Inflammatory macrophage (primary cell): ENCODE results near the gene RNF144A.

Source experiments
- DNase-seq, 2 donors: peaks; one replicate each; pipeline ENCODE4 v3.0.0-alpha.2; 2020 to 2022

Gene RNF144A

GRCh38 chr2:7025082-7025481 is 107.9 kb downstream of the RNF144A start:
- no peak for DNase-seq

GRCh38 chr2:7026742-7027141 is 109.5 kb downstream of the RNF144A start:
- no peak for DNase-seq

- DNase-seq: no peak
Measured at GRCh38 chr2:7027411-7027810, 110.2 kb downstream of the RNF144A start.

DNA sequence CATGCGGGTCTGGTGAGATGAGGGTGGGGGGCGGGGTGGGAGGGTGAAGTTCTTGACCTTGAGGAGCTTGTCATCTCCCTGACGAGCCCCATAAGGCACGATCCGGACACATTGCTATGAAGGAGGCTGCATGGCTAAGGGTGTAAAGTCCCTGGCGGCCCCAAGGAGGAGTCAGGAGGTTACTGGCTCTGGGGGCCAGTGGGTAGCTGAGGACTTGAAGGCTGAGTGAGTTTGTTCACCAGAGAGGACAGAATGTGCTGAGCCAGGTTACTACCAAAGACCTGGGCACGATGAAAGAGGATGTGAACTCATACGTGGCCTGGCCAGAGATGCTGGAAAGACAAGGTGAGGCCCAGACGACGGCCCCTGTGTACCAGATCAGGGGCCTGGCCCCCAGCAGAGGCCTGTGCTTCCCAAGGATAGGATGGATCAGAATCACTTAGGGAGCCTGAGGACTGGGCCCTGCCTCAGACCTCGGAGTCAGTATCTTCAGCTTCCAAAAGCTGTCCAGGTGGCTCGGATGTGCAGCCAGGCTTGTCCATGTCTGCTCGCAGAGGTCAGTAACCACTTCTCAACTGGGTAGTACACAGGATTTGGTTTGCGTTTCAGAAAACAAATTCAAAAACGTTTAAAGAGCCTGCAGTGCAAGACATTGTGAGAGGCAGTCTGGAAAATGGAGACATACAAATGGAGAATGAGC is 110.9 kb downstream of the RNF144A start:
- no peak for DNase-seq

- DNase-seq: peak; percentile 10 to 52
Measured at GRCh38 chr2:7028846-7029245, 111.6 kb downstream of the RNF144A start.

DNA sequence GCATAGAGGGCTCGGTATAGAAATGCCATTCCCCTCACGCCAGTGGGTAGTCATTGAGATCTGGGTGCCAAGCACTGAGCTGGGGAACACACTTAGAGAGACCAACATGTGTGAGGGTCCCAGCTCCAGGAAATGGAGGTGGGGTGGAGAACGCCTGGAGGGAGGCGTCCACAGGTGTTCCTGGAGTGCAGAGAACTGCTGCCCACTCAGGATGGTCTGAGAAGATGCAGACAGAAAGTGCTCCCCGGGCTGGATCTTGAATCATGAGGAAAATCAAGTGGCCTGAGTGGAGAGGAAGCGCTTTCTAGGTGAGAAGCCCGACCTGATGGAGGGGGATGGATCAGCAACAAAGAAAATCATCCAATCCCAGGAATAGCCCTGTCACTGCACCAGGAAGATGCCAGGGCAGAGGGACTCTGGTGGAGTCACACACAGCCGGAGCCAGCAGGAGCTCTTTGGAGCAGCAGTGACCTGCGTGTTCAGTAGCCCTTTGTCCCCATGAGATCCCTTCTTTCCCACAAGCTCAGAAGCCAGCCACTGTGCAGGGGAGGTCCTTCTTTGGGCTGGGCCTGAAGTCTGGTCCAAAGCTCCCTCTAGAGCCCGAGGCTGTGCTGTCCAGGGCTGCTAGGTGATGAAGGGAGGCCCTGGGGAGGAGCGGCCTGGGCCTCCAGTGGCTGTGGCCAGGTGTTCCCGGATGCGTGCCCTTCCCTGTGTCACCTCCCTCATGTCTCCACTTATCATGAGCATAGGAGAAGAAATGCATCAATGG is 112.3 kb downstream of the RNF144A start:
- DNase-seq: no peak

GRCh38 chr2:7030810-7031209 is 113.6 kb downstream of the RNF144A start:
- no peak for DNase-seq

GRCh38 chr2:7031547-7032245 is 114.5 kb downstream of the RNF144A start:
- peak; percentile 20 to 70 for DNase-seq

DNA sequence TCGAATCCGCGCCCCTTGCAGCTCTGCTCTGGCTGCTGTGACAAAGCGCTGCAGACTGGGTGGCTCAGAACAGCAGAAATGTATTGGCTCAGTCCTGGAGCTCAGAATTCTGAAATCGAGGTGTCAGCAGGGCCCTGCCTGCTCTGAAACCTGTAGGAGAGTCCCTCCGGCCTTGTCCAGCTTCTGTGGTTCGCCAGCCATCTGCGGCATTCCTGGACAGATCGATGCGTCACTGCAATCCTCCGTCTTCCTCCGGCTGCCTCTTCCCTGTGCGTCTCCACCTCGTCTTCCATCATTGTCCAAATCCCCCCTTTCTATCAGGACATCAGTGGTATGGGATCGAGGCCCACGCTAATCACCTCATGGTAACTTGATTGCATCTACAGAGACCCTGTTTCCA is 115.2 kb downstream of the RNF144A start:
- DNase-seq: no peak

DNA sequence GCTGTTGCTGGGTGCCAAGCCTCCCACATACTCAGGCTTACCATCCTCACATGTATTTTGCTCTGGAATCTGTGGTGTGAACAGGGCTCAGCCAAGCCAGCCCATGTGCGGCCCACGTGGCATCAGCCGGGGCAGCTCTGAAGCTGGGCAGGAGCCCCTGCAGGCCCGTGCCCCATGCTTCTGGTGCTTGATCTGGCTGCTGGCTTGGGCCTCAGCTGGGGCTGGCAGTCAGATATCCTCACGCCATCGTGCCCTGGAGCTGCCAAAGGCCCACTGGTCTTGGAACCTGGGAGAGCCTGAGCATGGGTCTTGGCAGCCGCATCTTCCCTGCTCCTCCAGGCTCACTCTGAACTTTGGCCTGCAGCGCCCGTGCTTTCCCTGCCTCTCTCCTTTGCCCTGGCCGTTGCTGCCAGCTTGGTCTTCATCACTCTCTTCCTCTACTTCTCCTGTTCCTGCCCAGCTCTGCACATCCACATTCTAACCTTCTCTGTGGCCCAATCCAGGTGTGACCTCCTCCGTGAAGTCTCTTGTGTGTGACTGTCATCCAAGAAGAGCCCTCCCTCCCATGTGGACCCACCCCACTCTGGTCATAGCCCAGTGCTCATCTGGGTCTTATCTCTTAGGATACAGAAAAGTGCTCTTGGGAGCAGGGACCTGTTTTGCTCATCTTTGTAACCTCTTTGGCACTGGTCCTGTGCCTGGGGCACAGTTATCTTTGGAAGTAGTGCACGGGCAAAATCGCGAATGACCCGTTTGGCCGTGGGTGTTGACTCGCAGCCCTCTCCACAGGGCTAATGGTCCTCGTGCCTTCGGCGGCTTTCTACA is 116.1 kb downstream of the RNF144A start:
- no peak for DNase-seq

DNA sequence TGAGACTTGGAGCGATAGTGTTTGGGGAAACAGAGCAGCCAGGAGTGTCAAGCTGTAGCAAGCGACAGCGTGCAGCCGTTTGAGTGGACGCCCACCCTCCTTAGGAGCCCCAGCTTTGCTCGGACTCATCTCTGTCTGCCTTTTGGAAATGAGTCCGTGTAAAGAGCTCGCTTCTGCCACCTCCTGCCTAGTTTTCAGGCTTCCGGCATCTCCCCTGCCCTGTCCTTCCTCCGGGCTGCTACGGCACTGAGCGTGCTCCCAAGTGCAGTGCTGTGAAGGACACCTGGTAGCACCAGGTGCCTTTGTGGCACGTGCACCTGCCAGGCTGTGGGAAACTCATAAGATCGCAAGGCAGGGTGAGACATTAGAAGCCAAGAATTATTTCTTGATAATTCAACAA is 117.1 kb downstream of the RNF144A start:
- DNase-seq: no peak

GRCh38 chr2:7035884-7036283 is 118.7 kb downstream of the RNF144A start:
- no peak for DNase-seq

DNA sequence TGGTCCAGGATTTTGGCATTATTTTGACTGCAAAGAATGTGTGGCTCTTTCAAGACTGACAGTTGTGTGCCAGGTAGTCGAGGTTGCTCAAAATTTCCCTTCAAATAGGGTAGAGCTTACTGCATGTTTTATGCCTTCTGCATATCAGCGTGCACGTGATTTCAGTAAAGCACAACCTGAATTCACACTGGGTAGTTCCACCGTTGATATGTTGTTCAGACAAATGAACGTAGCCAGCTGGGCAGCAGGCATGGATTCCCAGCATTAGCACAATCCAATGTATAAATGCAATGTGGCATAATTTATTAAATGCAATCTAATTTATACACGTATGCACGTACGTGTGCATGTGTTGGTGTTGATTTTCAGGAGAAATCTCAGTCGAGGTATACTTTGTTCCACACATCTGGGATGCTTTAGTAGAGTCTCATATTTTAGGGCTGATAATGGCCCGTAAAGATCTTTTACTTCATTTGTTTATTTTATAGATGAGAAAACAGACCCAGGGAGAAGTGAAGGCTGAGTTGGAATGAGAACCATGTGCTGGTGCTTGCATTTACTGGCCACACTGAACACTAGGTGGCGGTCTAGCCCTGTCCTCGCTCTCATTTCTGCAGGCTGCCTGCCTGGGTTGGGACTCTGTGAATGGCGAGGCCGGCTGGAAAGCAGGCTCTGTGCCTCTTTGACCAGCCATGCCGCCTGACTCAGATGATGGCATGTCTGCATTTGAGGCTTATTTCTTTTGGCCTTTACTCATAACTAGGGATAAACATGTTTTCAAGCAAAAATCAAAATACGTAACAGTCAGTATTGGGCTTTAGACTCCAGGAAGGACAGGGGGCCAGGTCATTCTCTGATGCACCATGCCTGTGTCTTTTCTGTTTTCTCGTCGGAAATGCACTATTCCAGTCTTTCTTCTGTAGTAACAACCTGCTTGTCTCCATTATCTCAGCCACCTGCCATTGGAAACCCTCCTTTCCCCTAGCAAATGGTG is 120.4 kb downstream of the RNF144A start:
- peak; percentile 70 to 80 for DNase-seq

GRCh38 chr2:7040547-7040946 is 123.3 kb downstream of the RNF144A start:
- no peak for DNase-seq

DNA sequence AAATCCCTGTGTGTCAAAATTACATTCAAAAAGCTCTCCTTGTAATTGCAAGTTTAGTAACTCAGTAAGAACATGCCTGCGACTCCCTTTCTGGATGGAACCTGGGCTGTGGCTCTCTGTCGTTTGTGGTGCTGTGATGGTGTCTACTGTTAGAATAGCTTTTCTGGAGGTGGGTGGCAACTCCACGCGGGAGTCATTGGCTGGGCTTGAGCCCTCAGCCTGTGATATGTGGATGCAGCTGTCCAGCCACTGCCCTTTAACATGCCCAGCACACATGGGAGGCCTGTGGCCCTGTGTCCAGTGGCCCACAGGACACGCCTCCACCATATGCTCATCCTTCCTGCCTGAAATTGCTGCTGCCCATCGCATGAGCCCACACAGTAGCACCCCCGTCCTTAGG is 124.2 kb downstream of the RNF144A start:
- DNase-seq: no peak

DNA sequence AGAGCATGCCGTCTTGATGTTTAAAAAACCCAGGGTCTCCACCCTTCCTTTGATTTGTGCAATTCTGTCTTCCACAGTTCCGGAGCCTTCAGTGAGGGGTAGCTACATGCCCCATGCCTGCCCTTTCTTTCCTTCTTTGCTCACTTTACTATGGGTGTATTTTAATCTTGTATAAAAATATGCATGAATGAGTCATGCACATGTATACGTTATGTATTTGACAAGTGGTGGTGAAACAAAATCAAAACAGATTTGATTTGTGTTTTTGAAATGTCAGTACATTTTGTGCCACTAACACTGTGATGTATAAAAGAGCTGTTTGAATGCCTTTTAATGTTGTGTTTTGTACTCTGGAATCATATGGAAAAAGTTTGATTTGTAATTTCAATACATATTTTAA is 126.5 kb downstream of the RNF144A start:
- DNase-seq: no peak

DNA sequence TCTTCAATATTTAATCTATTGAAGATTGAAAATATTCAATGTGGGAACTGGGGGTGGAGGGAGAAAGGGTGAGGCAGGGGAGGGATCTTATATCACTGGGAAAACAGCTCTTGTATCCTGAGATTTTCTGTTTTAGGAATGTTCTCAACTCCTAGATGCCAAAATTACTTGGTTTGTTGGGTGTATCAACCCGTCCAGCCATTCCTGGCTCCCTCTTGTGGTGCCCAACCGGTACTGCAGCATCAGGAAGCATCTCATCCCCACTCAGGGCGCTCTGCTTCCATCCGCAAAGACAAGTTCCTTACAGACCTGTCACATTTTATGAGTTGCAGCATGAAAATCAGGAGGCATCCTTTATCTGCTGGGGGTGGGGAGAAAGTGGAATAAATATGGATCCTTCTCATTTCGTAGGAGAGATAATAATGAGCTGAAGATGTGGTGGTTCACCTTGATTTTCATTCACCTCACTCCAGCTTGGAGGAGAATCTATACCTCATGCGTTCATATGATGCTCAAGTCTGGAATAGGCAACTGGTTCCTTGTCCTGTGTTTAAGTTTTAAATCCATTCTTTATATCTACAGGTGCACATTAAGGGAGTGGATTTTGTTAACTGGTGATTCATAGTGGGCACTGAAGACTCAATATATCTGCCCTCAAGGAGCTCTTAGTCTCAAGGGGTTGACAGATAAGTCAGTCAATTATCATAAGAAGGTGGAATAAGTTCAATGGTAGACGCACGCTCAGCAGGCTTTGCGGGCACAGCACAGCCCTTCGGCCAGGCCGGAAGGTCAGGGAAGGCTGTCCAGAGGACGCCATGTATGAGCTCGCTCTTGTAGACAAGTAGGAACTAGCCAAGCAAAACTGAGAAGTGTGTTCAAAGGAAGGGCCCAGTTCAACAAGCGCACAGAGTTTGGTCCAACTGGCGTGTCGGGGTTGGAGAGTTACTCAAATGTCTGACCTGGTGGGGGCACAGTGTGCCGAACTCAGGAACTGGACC is 127.3 kb downstream of the RNF144A start:
- DNase-seq: peak; percentile 58 to 67

GRCh38 chr2:7045601-7046590 is 128.7 kb downstream of the RNF144A start:
- no peak for DNase-seq

- DNase-seq: no peak
Measured at GRCh38 chr2:7047661-7048060, 130.4 kb downstream of the RNF144A start.
